ENCODE measurements around the gene EXOC6B.

DNA sequence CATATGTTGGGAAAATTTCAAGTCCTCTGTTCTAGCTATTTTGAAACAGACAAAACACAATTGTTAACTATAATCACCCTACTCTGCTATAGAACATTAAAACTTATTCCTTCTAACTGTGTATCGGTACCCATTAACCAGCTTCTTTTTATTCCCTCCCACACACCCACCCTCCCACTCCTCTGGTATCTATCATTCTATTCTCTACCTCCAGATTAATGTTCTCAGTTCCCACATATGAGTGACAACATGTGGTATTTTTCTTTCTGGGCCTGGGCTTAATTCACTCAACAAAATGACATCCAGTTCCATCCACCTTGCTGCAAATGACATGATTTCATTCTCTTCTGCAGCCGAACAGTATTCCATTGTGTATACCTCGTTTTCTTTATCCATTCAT, 43.3 kb downstream of the EXOC6B start:
- no peak for TF ChIP-seq CTCF (IDR thresholded peaks at IDR 0.05)
- TF ChIP-seq POLR2A (IDR thresholded peaks at IDR 0.05), result no peak
